ENCODE measurements around the gene LGALS4.
"Not testable (repeated sequence)": the region's sequence is repeated elsewhere in the genome, so short reads cannot be mapped to it uniquely, and the experiment has no call there.

The LGALS4 gene

GRCh38 chr19:38812841-38813320 lies at the start of gene LGALS4:
LGALS4 (minus strand) TSS chr19:38812945; CDS start chr19:38812886, 59 bp downstream.
- Histone ChIP-seq H3K79me2 (ENCODE audit: insufficient read depth, low read length) (no peaks in the 10 kb centered on the region), H3K27ac (ENCODE audit: low read depth, low read length, poor library complexity, severe bottlenecking) (no peak within 1 kb of the TSS), H3K9ac (ENCODE audit: low read length) (no peak within 1 kb of the TSS)

GRCh38 chr19:38861368-38861767 lies 48.6 kb upstream of the LGALS4 start:
- no peaks in the 10 kb centered on the region for H4K20me1 ChIP-seq (ENCODE audit: insufficient read depth, low read length)
- H3K4me3 ChIP-seq (ENCODE audit: low read depth, low read length, poor library complexity, severe bottlenecking): no peak overlapping the region
- no peak overlapping the region for H3K4me2 ChIP-seq (ENCODE audit: low read length)
- H3K79me2 ChIP-seq (ENCODE audit: insufficient read depth, low read length): no peaks in the 10 kb centered on the region
- H2AFZ ChIP-seq (ENCODE audit: low read length): no peak overlapping the region
- H3K9me2 ChIP-seq (ENCODE audit: low read depth, low read length): no peaks in the 10 kb centered on the region
- TF ChIP-seq CTCF (IDR thresholded peaks at IDR 0.05; ENCODE audit: low read length) (no peak), EZH2 (IDR thresholded peaks at IDR 0.05; ENCODE audit: borderline replicate concordance, low read length) (no peak)
- H3K9me3 ChIP-seq (ENCODE audit: low read length): no peaks in the 10 kb centered on the region
- H3K27me3 ChIP-seq (ENCODE audit: insufficient read depth, low read length): no peaks in the 10 kb centered on the region
- H3K27ac ChIP-seq (ENCODE audit: low read depth, low read length, poor library complexity, severe bottlenecking): no peak overlapping the region
- H3K36me3 ChIP-seq (ENCODE audit: insufficient read depth, low read length): no peaks in the 10 kb centered on the region
- H3K9ac ChIP-seq (ENCODE audit: low read length): no peak overlapping the region
- peaks cover 10% of the 10 kb centered on the region; the same call in 1 of the 2 replicates for H3F3A ChIP-seq (ENCODE audit: insufficient read depth, low read length)
- H3K4me1 ChIP-seq (ENCODE audit: insufficient read depth, low read length, severe bottlenecking): peaks cover 67% of the 10 kb centered on the region

More at GRCh38 chr19:38812841-38813320, at the start of gene LGALS4:
- peaks cover 30% of the 10 kb centered on the region for H3K36me3 ChIP-seq (ENCODE audit: insufficient read depth, low read length)
- H3K27me3 ChIP-seq (ENCODE audit: insufficient read depth, low read length): no peaks in the 10 kb centered on the region
- H4K20me1 ChIP-seq (ENCODE audit: insufficient read depth, low read length): no peaks in the 10 kb centered on the region
- no peak within 1 kb of the TSS for H3K4me2 ChIP-seq (ENCODE audit: low read length)
- no peaks in the 10 kb centered on the region for H3F3A ChIP-seq (ENCODE audit: insufficient read depth, low read length)
- H3K9me2 ChIP-seq (ENCODE audit: low read depth, low read length): no peaks in the 10 kb centered on the region
- no peak within 1 kb of the TSS for H3K4me3 ChIP-seq (ENCODE audit: low read depth, low read length, poor library complexity, severe bottlenecking)
- no peaks in the 10 kb centered on the region for H3K9me3 ChIP-seq (ENCODE audit: low read length)
- H2AFZ ChIP-seq (ENCODE audit: low read length): no peak within 1 kb of the TSS
- H3K4me1 ChIP-seq (ENCODE audit: insufficient read depth, low read length, severe bottlenecking): no peaks in the 10 kb centered on the region
- TF ChIP-seq EZH2 (IDR thresholded peaks at IDR 0.05; ENCODE audit: borderline replicate concordance, low read length) (no peak), CTCF (IDR thresholded peaks at IDR 0.05; ENCODE audit: low read length) (no peak)

GRCh38 chr19:38859631-38860204 lies 47.0 kb upstream of the LGALS4 start:
- H3K4me2 ChIP-seq (ENCODE audit: low read length): peak overlapping the region; percentile 60
- not testable (repeated sequence) for H3K9me2 ChIP-seq (ENCODE audit: low read depth, low read length); H3K9me3 ChIP-seq (ENCODE audit: low read length); H3K79me2 ChIP-seq (ENCODE audit: insufficient read depth, low read length); H4K20me1 ChIP-seq (ENCODE audit: insufficient read depth, low read length); H3K27me3 ChIP-seq (ENCODE audit: insufficient read depth, low read length); H3K36me3 ChIP-seq (ENCODE audit: insufficient read depth, low read length); H2AFZ ChIP-seq (ENCODE audit: low read length)
- H3K4me1 ChIP-seq (ENCODE audit: insufficient read depth, low read length, severe bottlenecking): peaks cover 51% of the 10 kb centered on the region
- H3F3A ChIP-seq (ENCODE audit: insufficient read depth, low read length): peaks cover 10% of the 10 kb centered on the region; the same call in 1 of the 2 replicates
- peak overlapping the region; percentile 92 for H3K27ac ChIP-seq (ENCODE audit: low read depth, low read length, poor library complexity, severe bottlenecking)
- H3K4me3 ChIP-seq (ENCODE audit: low read depth, low read length, poor library complexity, severe bottlenecking): peak overlapping the region; percentile 43
- H3K9ac ChIP-seq (ENCODE audit: low read length): peak overlapping the region; percentile 41; the same call in 1 of the 2 replicates

- H3K79me2 ChIP-seq (ENCODE audit: insufficient read depth, low read length): no peaks in the 10 kb centered on the region
- peak overlapping the region; percentile 55 for H3K4me2 ChIP-seq (ENCODE audit: low read length)
- H3K4me1 ChIP-seq (ENCODE audit: insufficient read depth, low read length, severe bottlenecking): peaks cover 52% of the 10 kb centered on the region
- no peak for TF ChIP-seq EZH2 (IDR thresholded peaks at IDR 0.05; ENCODE audit: borderline replicate concordance, low read length)
- no peak for TF ChIP-seq CTCF (IDR thresholded peaks at IDR 0.05; ENCODE audit: low read length)
- peaks cover 10% of the 10 kb centered on the region; the same call in 1 of the 2 replicates for H3F3A ChIP-seq (ENCODE audit: insufficient read depth, low read length)
- H3K36me3 ChIP-seq (ENCODE audit: insufficient read depth, low read length): no peaks in the 10 kb centered on the region
- peak overlapping the region; percentile 39; the same call in 1 of the 2 replicates for H3K9ac ChIP-seq (ENCODE audit: low read length)
- H3K4me3 ChIP-seq (ENCODE audit: low read depth, low read length, poor library complexity, severe bottlenecking): peak overlapping the region; percentile 47
- H3K27me3 ChIP-seq (ENCODE audit: insufficient read depth, low read length): no peaks in the 10 kb centered on the region
- no peaks in the 10 kb centered on the region for H3K9me2 ChIP-seq (ENCODE audit: low read depth, low read length)
- H3K27ac ChIP-seq (ENCODE audit: low read depth, low read length, poor library complexity, severe bottlenecking): peak overlapping the region; percentile 92
- no peaks in the 10 kb centered on the region for H4K20me1 ChIP-seq (ENCODE audit: insufficient read depth, low read length)
- no peaks in the 10 kb centered on the region for H3K9me3 ChIP-seq (ENCODE audit: low read length)
- H2AFZ ChIP-seq (ENCODE audit: low read length): no peak overlapping the region
Observed at GRCh38 chr19:38856813-38857212, 44.1 kb upstream of the LGALS4 start.

- Histone ChIP-seq H3F3A (ENCODE audit: insufficient read depth, low read length) (peaks cover 10% of the 10 kb centered on the region; the same call in 1 of the 2 replicates), H3K4me1 (ENCODE audit: insufficient read depth, low read length, severe bottlenecking) (peaks cover 57% of the 10 kb centered on the region), H3K27ac (ENCODE audit: low read depth, low read length, poor library complexity, severe bottlenecking) (peak overlapping the region; percentile 92), H3K4me3 (ENCODE audit: low read depth, low read length, poor library complexity, severe bottlenecking) (peak overlapping the region; percentile 47), H3K4me2 (ENCODE audit: low read length) (peak overlapping the region; percentile 55; the same call in 1 of the 2 replicates)
- not testable (repeated sequence) for H3K9me2 ChIP-seq (ENCODE audit: low read depth, low read length); H3K9me3 ChIP-seq (ENCODE audit: low read length); H3K36me3 ChIP-seq (ENCODE audit: insufficient read depth, low read length); H3K9ac ChIP-seq (ENCODE audit: low read length); H3K27me3 ChIP-seq (ENCODE audit: insufficient read depth, low read length); H3K79me2 ChIP-seq (ENCODE audit: insufficient read depth, low read length); H2AFZ ChIP-seq (ENCODE audit: low read length); H4K20me1 ChIP-seq (ENCODE audit: insufficient read depth, low read length)
Observed at GRCh38 chr19:38855751-38856150, 43.0 kb upstream of the LGALS4 start.
